Measurements from ENCODE around the gene PSD.

The PSD gene

GRCh38 chr10:102420181-102420713, 1.7 kb upstream of the PSD start:
- DNase-seq (ENCODE audit: low spot score), result no peak

- peak; percentile 89 for DNase-seq (ENCODE audit: low spot score)
Observed at GRCh38 chr10:102419269-102420180, 940 bp upstream of the PSD start.

- DNase-seq (ENCODE audit: low spot score), result no peak
Observed at GRCh38 chr10:102416695-102417094, 1.9 kb downstream of the PSD start.

- no peak for DNase-seq (ENCODE audit: low spot score)
Observed at GRCh38 chr10:102416283-102416682, 2.3 kb downstream of the PSD start.

GRCh38 chr10:102414749-102415148, 3.8 kb downstream of the PSD start:
- no peak for DNase-seq (ENCODE audit: low spot score)

- no peak for DNase-seq (ENCODE audit: low spot score)
Observed at GRCh38 chr10:102413806-102414561, 4.6 kb downstream of the PSD start.

- peak; percentile 87 for DNase-seq (ENCODE audit: low spot score)
Observed at GRCh38 chr10:102413053-102413705, 5.4 kb downstream of the PSD start.

GRCh38 chr10:102412293-102412692, 6.3 kb downstream of the PSD start:
- DNase-seq (ENCODE audit: low spot score), result no peak

- no peak for DNase-seq (ENCODE audit: low spot score)
Observed at GRCh38 chr10:102411341-102412255, 7.0 kb downstream of the PSD start.

- peak; percentile 61 for DNase-seq (ENCODE audit: low spot score)
Observed at GRCh38 chr10:102410429-102411073, 8.0 kb downstream of the PSD start.

- DNase-seq (ENCODE audit: low spot score), result no peak
Observed at GRCh38 chr10:102409604-102410428, 8.8 kb downstream of the PSD start.

- DNase-seq (ENCODE audit: low spot score), result peak; percentile 73
Observed at GRCh38 chr10:102408728-102409603, 9.6 kb downstream of the PSD start.

GRCh38 chr10:102408131-102408727, 10.4 kb downstream of the PSD start:
- no peak for DNase-seq (ENCODE audit: low spot score)

GRCh38 chr10:102407425-102408130, 11.0 kb downstream of the PSD start:
- no peak for DNase-seq (ENCODE audit: low spot score)

- DNase-seq (ENCODE audit: low spot score), result no peak
Observed at GRCh38 chr10:102406815-102407214, 11.8 kb downstream of the PSD start.

- no peak for DNase-seq (ENCODE audit: low spot score)
Observed at GRCh38 chr10:102405632-102406031, 13.0 kb downstream of the PSD start.

- no peak for DNase-seq (ENCODE audit: low spot score)
Observed at GRCh38 chr10:102405108-102405571, 13.4 kb downstream of the PSD start.
